Measurements from ENCODE around the gene SNX20. TPM values are rescaled to one million over a fixed set of nuclear protein-coding genes. Genes with fewer than 3 reads are reported as not detected.

Gene SNX20
- total RNA-seq, 4 donors from 2014 or later: 0.57 to 1.5 (median 1.0) TPM

DNA sequence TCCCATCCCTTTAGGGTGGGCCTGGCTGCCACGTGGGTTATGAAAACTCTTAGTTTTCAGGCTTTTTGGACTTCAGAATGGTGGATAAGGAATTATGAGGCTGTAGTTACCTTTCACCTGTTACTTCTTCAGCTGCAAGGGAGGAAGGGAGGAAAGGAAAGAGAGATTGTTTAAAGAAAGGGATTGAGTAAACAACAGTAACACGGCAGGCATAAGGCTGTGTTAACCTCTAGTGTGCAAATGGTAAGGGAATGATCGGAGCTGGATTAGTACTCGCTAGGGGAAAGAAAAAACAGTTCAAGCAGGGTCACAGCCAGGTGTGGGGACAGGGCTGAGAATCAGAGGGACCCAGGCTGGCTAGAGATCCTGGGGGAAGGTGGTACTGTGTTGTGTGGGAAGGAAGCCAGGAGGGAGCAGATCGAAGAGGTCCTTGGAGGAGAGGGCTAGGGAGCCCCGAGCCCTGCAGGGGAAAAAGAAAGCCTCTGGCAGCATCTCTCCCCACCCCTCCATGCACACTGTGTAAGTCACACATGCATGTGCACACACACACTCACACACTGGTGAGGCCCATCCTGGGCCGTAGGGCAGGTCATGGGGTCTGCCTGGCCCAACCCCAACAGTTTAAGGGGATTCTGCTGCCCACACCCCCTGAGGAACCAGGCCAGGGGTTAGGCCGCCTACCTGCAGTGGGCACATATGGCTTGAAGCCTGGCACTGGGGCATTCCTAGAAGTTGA, 49.7 kb downstream of the SNX20 start:
- no peak for DNase-seq (ENCODE audit: low spot score in 2 of 2)
- WGBS, 2 donors: 82 to 87% methylated on average over 8 of the region's 8 CpGs
- no peak overlapping the region for H3K4me3 ChIP-seq (ENCODE audit: low read depth, poor library complexity, severe bottlenecking)
- intact Hi-C loops (cut with DNase I; ENCODE audit: low total_unique reads): no loop called here
- TF ChIP-seq POLR2A (IDR thresholded peaks at IDR 0.05) (no peak), CTCF (IDR thresholded peaks at IDR 0.05) (no peak)

GRCh38 chr16:50630394-50631020, 50.6 kb downstream of the SNX20 start:
- no peak for TF ChIP-seq POLR2A (IDR thresholded peaks at IDR 0.05)
- WGBS, 2 donors: 93 to 95% methylated on average over 11 of the region's 11 CpGs
- DNase-seq (ENCODE audit: low spot score in 2 of 2): no peak
- intact Hi-C loops (cut with DNase I; ENCODE audit: low total_unique reads): no loop called here
- H3K4me3 ChIP-seq (ENCODE audit: low read depth, poor library complexity, severe bottlenecking): no peak overlapping the region

DNA sequence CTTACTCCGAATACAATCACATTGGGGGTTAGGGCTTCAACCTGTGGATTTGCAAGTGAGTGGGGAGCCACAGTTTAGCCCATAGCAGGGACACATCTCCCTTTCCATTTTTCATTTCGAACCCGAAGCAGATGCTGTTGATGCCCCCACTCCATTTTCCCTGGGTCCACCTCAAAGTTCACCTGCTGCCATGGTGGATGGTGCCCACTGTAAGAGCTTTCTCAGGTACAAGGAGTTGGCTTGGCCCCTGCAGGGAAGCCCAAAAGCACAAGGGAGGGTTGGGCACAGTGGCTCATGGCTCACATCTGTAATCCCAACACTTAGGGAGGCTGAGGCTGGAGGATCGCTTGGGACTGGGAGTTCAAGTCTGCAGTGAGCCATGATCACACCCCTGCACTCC, 51.8 kb downstream of the SNX20 start:
- intact Hi-C loops (cut with DNase I; ENCODE audit: low total_unique reads): no loop called here
- 90 to 91% methylated on average over 4 of the region's 4 CpGs for WGBS, 2 donors

DNA sequence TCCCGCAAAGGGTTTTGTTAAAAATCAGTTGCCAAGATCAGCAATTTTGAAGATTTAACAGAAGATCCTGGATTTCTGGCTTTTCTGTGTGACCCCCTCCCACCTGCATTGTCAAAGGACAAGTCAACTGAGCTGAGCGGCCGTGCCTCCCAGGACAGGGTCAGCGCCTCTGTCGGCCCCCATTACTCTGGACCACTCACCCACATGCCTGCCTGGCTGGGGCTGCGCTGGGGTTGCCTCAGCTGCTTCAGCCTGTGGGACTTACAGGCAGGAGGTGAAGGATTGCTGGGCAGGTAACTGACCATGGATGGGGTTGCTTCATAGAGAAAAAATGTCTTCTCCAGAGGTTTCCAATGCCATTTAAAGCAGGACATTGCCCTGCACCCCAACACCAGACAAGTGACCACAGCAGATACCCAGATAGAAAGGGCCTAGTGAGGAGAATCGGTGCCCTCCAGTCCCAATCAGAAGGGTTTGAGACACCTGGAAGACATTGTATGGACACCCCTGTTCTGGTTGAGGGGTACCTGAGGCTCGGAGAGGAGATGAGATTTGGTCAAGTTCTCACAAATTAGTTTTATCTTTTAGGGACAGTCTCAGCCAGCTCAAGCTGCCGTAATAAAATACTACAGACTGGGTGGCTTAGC, 52.8 kb downstream of the SNX20 start:
- 88 to 97% methylated on average over 9 of the region's 9 CpGs for WGBS, 2 donors
- intact Hi-C loops (cut with DNase I; ENCODE audit: low total_unique reads): loop anchor here (1.0 kb wide), 1 partner anchor 33 kb away; no protein-coding TSS in a partner anchor
- H3K4me3 ChIP-seq (ENCODE audit: low read depth, poor library complexity, severe bottlenecking): no peak overlapping the region
- no peak for TF ChIP-seq POLR2A (IDR thresholded peaks at IDR 0.05)
- TF ChIP-seq CTCF (IDR thresholded peaks at IDR 0.05): no peak
- DNase-seq (ENCODE audit: low spot score in 2 of 2): no peak

More for the DNA sequence above, 51.8 kb downstream of the SNX20 start:
- H3K4me3 ChIP-seq (ENCODE audit: low read depth, poor library complexity, severe bottlenecking): no peak overlapping the region
- no peak for DNase-seq (ENCODE audit: low spot score in 2 of 2)
- TF ChIP-seq POLR2A (IDR thresholded peaks at IDR 0.05) (no peak), CTCF (IDR thresholded peaks at IDR 0.05) (no peak)

- intact Hi-C loops (cut with DNase I; ENCODE audit: low total_unique reads): no loop called here
- WGBS, 2 donors: 7 to 13% methylated on average over 10 of the region's 10 CpGs
- TF ChIP-seq POLR2A (IDR thresholded peaks at IDR 0.05) (no peak), CTCF (IDR thresholded peaks at IDR 0.05) (no peak)
- DNase-seq (ENCODE audit: low spot score in 2 of 2): peak in 1 of 2 donors; percentile 42
- no peak overlapping the region for H3K4me3 ChIP-seq (ENCODE audit: low read depth, poor library complexity, severe bottlenecking)
Measured at GRCh38 chr16:50627419-50627818, 53.7 kb downstream of the SNX20 start.

GRCh38 chr16:50626868-50627267, 54.2 kb downstream of the SNX20 start:
- no peak for DNase-seq (ENCODE audit: low spot score in 2 of 2)
- WGBS, 2 donors: 39 to 50% methylated on average over 4 of the region's 4 CpGs
- TF ChIP-seq POLR2A (IDR thresholded peaks at IDR 0.05): no peak
- TF ChIP-seq CTCF (IDR thresholded peaks at IDR 0.05): no peak
- intact Hi-C loops (cut with DNase I; ENCODE audit: low total_unique reads): no loop called here
- no peak overlapping the region for H3K4me3 ChIP-seq (ENCODE audit: low read depth, poor library complexity, severe bottlenecking)

Measured in lower leg skin (tissue), 4 donors.